Activated T-cell treated with anti-CD3 and anti-CD28 coated beads, Interleukin-2, amount 50 U/mL, for 4 hours (primary cell): ENCODE results near the gene RAD51B. TPM values are rescaled to one million over a fixed set of nuclear protein-coding genes. Genes with fewer than 3 reads are reported as not detected.

ENCODE experiments used
- ATAC-seq, 2 donors: fragments of 200-7000 bp; cut with Tn5 transposase; one replicate each; pipeline ENCODE4 v1.10.0; 2021
- DNase-seq: peaks from one replicate; pipeline ENCODE4 v3.0.0-alpha.2; 2020
- H3K27me3 Mint-ChIP-seq: one replicate; pipeline ENCODE4 v1.8.0; 2021; ENCODE audit warnings: low read depth, mixed read lengths
- H3K36me3 Mint-ChIP-seq: one replicate; pipeline ENCODE4 v1.8.0; 2022; ENCODE audit warnings: mixed read lengths; ENCODE audit not compliant: insufficient read depth
- H3K4me1 Mint-ChIP-seq: one replicate; pipeline ENCODE4 v1.8.0; 2021; ENCODE audit warnings: low read depth, mixed read lengths
- H3K4me3 Mint-ChIP-seq: one replicate; pipeline ENCODE4 v1.8.0; 2021; ENCODE audit warnings: mild to moderate bottlenecking, moderate library complexity, mixed read lengths
- H3K9me3 Mint-ChIP-seq: one replicate; pipeline ENCODE4 v1.8.0; 2021; ENCODE audit warnings: mixed read lengths
- total RNA-seq, 3 donors: library from RNA; stranded (reverse); gene quantifications; one replicate each; pipeline ENCODE4 v1.2.1, GENCODE V29; 2021

Gene RAD51B
- total RNA-seq, 3 donors from 2014 or later, result 10.6 to 16.1 (median 14.2) TPM

- Mint-ChIP-seq H3K4me3 (no peak overlapping the region), H3K4me1 (peaks cover 42% of the 10 kb centered on the region), H3K9me3 (no peaks in the 10 kb centered on the region), H3K36me3 (no peaks in the 10 kb centered on the region), H3K27me3 (no peaks in the 10 kb centered on the region)
- DNase-seq (no peak), ATAC-seq (no peak)
Measured at GRCh38 chr14:68679746-68680467, 860.3 kb downstream of the RAD51B start.

- Mint-ChIP-seq H3K4me3 (no peak overlapping the region), H3K4me1 (peaks cover 48% of the 10 kb centered on the region), H3K9me3 (no peaks in the 10 kb centered on the region), H3K36me3 (no peaks in the 10 kb centered on the region), H3K27me3 (no peaks in the 10 kb centered on the region)
- ATAC-seq (no peak), DNase-seq (no peak)
Measured at GRCh38 chr14:68680541-68681051, 861.0 kb downstream of the RAD51B start.

- H3K4me1 Mint-ChIP-seq, result peaks cover 56% of the 10 kb centered on the region
- H3K27me3 Mint-ChIP-seq, result no peaks in the 10 kb centered on the region
- no peak overlapping the region for H3K4me3 Mint-ChIP-seq
- DNase-seq (no peak), ATAC-seq (no peak)
- H3K9me3 Mint-ChIP-seq, result no peaks in the 10 kb centered on the region
- no peaks in the 10 kb centered on the region for H3K36me3 Mint-ChIP-seq
Measured at GRCh38 chr14:68681256-68682011, 861.9 kb downstream of the RAD51B start.

GRCh38 chr14:68682166-68683103 is 862.9 kb downstream of the RAD51B start:
- no peaks in the 10 kb centered on the region for H3K27me3 Mint-ChIP-seq
- ATAC-seq (peak; percentile 33 to 38), DNase-seq (peak; percentile 40)
- no peaks in the 10 kb centered on the region for H3K36me3 Mint-ChIP-seq
- H3K9me3 Mint-ChIP-seq, result no peaks in the 10 kb centered on the region
- peaks cover 59% of the 10 kb centered on the region for H3K4me1 Mint-ChIP-seq
- H3K4me3 Mint-ChIP-seq, result peak overlapping the region; percentile 19

- H3K27me3 Mint-ChIP-seq, result no peaks in the 10 kb centered on the region
- peaks cover 59% of the 10 kb centered on the region for H3K4me1 Mint-ChIP-seq
- DNase-seq (no peak), ATAC-seq (no peak)
- peak overlapping the region; percentile 16 for H3K4me3 Mint-ChIP-seq
- H3K36me3 Mint-ChIP-seq, result no peaks in the 10 kb centered on the region
- H3K9me3 Mint-ChIP-seq, result no peaks in the 10 kb centered on the region
Measured at GRCh38 chr14:68683326-68683725, 863.7 kb downstream of the RAD51B start.

GRCh38 chr14:68684466-68685418 is 865.2 kb downstream of the RAD51B start:
- no peaks in the 10 kb centered on the region for H3K9me3 Mint-ChIP-seq
- DNase-seq, result no peak
- peaks cover 60% of the 10 kb centered on the region for H3K4me1 Mint-ChIP-seq
- ATAC-seq, result no peak
- H3K4me3 Mint-ChIP-seq, result peak overlapping the region; percentile 40
- no peaks in the 10 kb centered on the region for H3K36me3 Mint-ChIP-seq
- no peaks in the 10 kb centered on the region for H3K27me3 Mint-ChIP-seq

- Mint-ChIP-seq H3K36me3 (no peaks in the 10 kb centered on the region), H3K27me3 (no peaks in the 10 kb centered on the region)
Measured at GRCh38 chr14:68685419-68686204, 866.0 kb downstream of the RAD51B start.

GRCh38 chr14:68686205-68686465 is 866.6 kb downstream of the RAD51B start:
- no peak overlapping the region for H3K4me3 Mint-ChIP-seq

More at GRCh38 chr14:68685419-68686204, 866.0 kb downstream of the RAD51B start:
- Mint-ChIP-seq H3K9me3 (no peaks in the 10 kb centered on the region), H3K4me1 (peaks cover 60% of the 10 kb centered on the region), H3K4me3 (peak overlapping the region; percentile 40)
- ATAC-seq (peak; percentile 84 to 88), DNase-seq (peak; percentile 72)

GRCh38 chr14:68686724-68687123 is 867.1 kb downstream of the RAD51B start:
- no peak for DNase-seq
- no peaks in the 10 kb centered on the region for H3K27me3 Mint-ChIP-seq
- no peak overlapping the region for H3K4me3 Mint-ChIP-seq
- no peaks in the 10 kb centered on the region for H3K36me3 Mint-ChIP-seq
- no peak for ATAC-seq
- H3K9me3 Mint-ChIP-seq, result no peaks in the 10 kb centered on the region
- peaks cover 52% of the 10 kb centered on the region for H3K4me1 Mint-ChIP-seq

More at GRCh38 chr14:68686205-68686465, 866.6 kb downstream of the RAD51B start:
- no peaks in the 10 kb centered on the region for H3K27me3 Mint-ChIP-seq
- no peak for DNase-seq
- peaks cover 58% of the 10 kb centered on the region for H3K4me1 Mint-ChIP-seq
- no peak for ATAC-seq
- H3K9me3 Mint-ChIP-seq, result no peaks in the 10 kb centered on the region
- H3K36me3 Mint-ChIP-seq, result no peaks in the 10 kb centered on the region

- Mint-ChIP-seq H3K27me3 (no peaks in the 10 kb centered on the region), H3K4me1 (peaks cover 45% of the 10 kb centered on the region), H3K4me3 (no peak overlapping the region), H3K9me3 (no peaks in the 10 kb centered on the region), H3K36me3 (no peaks in the 10 kb centered on the region)
- ATAC-seq (no peak), DNase-seq (no peak)
Measured at GRCh38 chr14:68687746-68688145, 868.2 kb downstream of the RAD51B start.

- no peak overlapping the region for H3K4me3 Mint-ChIP-seq
- ATAC-seq (no peak), DNase-seq (no peak)
- no peaks in the 10 kb centered on the region for H3K27me3 Mint-ChIP-seq
- H3K9me3 Mint-ChIP-seq, result no peaks in the 10 kb centered on the region
- H3K36me3 Mint-ChIP-seq, result no peaks in the 10 kb centered on the region
- peaks cover 34% of the 10 kb centered on the region for H3K4me1 Mint-ChIP-seq
Measured at GRCh38 chr14:68688872-68689371, 869.3 kb downstream of the RAD51B start.

- H3K4me1 Mint-ChIP-seq, result peaks cover 30% of the 10 kb centered on the region
- no peak overlapping the region for H3K4me3 Mint-ChIP-seq
- H3K9me3 Mint-ChIP-seq, result no peaks in the 10 kb centered on the region
- no peaks in the 10 kb centered on the region for H3K36me3 Mint-ChIP-seq
- ATAC-seq (no peak), DNase-seq (no peak)
- H3K27me3 Mint-ChIP-seq, result no peaks in the 10 kb centered on the region
Measured at GRCh38 chr14:68689511-68689910, 869.9 kb downstream of the RAD51B start.
